ENCODE results near the gene RNF6. TPM values are rescaled to one million over a fixed set of nuclear protein-coding genes. Genes with fewer than 3 reads are reported as not detected.

RNF6 gene
- total RNA-seq, 1 experiment from 2014 or later, result 19.5 TPM

DNA sequence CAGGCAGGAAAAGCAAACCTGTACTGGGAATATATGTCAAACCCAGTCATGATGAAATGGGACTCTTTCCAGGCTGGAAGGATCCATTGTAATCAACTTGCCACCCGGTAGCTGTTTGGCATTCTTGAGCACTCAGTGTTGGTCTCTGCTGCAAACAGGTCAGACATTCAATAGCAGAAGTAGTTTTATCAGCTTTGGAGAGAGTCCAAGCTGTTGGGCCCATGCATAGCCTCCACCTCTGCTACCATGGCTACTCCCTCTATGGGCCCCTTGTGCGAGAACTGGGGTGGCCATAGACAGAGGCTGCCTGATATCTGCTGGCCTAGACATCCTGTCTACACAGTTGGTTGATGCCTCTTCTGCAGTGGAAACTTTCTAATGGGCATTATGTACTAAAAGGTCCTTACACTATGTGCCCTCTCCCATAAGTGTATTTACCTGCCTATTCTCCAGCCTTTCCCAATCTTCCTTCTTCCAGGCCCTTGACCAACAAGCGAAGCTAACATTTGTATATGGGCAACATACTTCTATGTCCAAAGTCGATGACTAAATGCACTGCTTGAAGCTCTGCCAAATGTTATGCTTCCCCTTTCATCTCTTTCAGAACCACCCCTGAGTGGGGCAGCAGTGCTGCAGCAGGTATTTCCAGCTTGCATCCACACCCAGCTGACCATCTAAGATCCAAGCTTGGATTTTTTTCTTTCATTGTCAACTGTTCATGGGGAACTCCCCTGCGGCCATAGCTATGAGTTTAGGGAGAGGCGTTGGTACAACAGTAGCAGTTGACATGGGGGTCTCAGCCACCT lies 5.3 kb upstream of the RNF6 start:
- Histone ChIP-seq H3K23ac (ENCODE audit: insufficient read length, low read depth, low read length) (no peak overlapping the region), H2BK120ac (ENCODE audit: low read depth, low read length, poor library complexity, severe bottlenecking) (no peak overlapping the region), H4K5ac (ENCODE audit: insufficient read length, low read depth, low read length) (no peak overlapping the region), H3K23me2 (ENCODE audit: insufficient read length, low read depth, low read length, poor library complexity, severe bottlenecking) (peaks cover 3% of the 10 kb centered on the region), H3K4me2 (ENCODE audit: insufficient read depth, insufficient read length, low read length) (no peak overlapping the region), H3K79me2 (ENCODE audit: insufficient read depth, low read length) (no peaks in the 10 kb centered on the region), H2BK12ac (ENCODE audit: insufficient read length, low read depth, low read length) (no peak overlapping the region), H2BK20ac (ENCODE audit: low read depth, low read length, poor library complexity, severe bottlenecking) (no peak overlapping the region), H2AFZ (ENCODE audit: low read length) (no peak overlapping the region), H4K8ac (replicated peaks; ENCODE audit: insufficient read length, low read depth, low read length) (no peak overlapping the region), H3K9ac (ENCODE audit: extremely low read depth, insufficient read length, low read length) (no peak overlapping the region), H3K56ac (ENCODE audit: insufficient read length, low read depth, low read length) (no peak overlapping the region), H4K20me1 (ENCODE audit: control insufficient read depth, insufficient read depth, insufficient read length) (no peaks in the 10 kb centered on the region), H3T11ph (ENCODE audit: low read length) (no peak overlapping the region), H3K4ac (ENCODE audit: low read depth, low read length) (no peak overlapping the region), H2BK15ac (ENCODE audit: low read depth, low read length) (no peak overlapping the region), H3K18ac (ENCODE audit: insufficient read length, low read depth, low read length) (no peak overlapping the region), H3K14ac (ENCODE audit: insufficient read depth, low read length) (no peak overlapping the region), H3K27ac (ENCODE audit: insufficient read length, low read depth, low read length) (no peak overlapping the region), H2AK5ac (ENCODE audit: insufficient read length, low read length) (no peak overlapping the region), H4K91ac (ENCODE audit: insufficient read length, low read depth, low read length) (no peak overlapping the region), H2BK5ac (ENCODE audit: insufficient read length, low read length) (no peak overlapping the region), H3K4me1 (ENCODE audit: insufficient read depth, low read length) (no peaks in the 10 kb centered on the region), H3K9me3 (ENCODE audit: control insufficient read depth, low read depth, low read length) (no peaks in the 10 kb centered on the region), H3K27me3 (ENCODE audit: insufficient read depth, low read length) (no peaks in the 10 kb centered on the region; the same call in 1 of the 2 replicates), H3K79me1 (ENCODE audit: insufficient read depth, low read depth, low read length, poor library complexity, severe bottlenecking) (no peaks in the 10 kb centered on the region)
- Mint-ChIP-seq H3K4me1 (peaks cover 3 to 4% of the 10 kb centered on the region in 2 experiments; a peak in 3 of 4 replicates), H3K27ac (no peak overlapping the region), H3K9me3 (no peaks in the 10 kb centered on the region), H3K27me3 (ENCODE audit: low read depth) (peaks cover 8% of the 10 kb centered on the region; the same call in 1 of the 2 replicates), H3K36me3 (ENCODE audit: insufficient read depth in 1 of 3, low read depth in 3 of 3) (no peaks in the 10 kb centered on the region), H3K4me3 (no peak overlapping the region)
- WGBS (ENCODE audit: extremely low coverage, insufficient read length, low lambda C conversion rate), result no CpG with 5 or more reads among the region's 6 CpGs
- TF ChIP-seq, protein P1, sequence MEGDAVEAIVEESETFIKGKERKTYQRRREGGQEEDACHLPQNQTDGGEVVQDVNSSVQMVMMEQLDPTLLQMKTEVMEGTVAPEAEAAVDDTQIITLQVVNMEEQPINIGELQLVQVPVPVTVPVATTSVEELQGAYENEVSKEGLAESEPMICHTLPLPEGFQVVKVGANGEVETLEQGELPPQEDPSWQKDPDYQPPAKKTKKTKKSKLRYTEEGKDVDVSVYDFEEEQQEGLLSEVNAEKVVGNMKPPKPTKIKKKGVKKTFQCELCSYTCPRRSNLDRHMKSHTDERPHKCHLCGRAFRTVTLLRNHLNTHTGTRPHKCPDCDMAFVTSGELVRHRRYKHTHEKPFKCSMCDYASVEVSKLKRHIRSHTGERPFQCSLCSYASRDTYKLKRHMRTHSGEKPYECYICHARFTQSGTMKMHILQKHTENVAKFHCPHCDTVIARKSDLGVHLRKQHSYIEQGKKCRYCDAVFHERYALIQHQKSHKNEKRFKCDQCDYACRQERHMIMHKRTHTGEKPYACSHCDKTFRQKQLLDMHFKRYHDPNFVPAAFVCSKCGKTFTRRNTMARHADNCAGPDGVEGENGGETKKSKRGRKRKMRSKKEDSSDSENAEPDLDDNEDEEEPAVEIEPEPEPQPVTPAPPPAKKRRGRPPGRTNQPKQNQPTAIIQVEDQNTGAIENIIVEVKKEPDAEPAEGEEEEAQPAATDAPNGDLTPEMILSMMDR (conservative IDR thresholded peaks at IDR 0.05), result no peak
- no peak for DNase-seq

Data from H9 (cell line).